Thyroid gland (tissue), 4 donors: ENCODE results near the gene LYRM2.

Experiments used
- POLR2A ChIP-seq, 2 donors: fragments of 450-650 bp; IDR thresholded peaks; one replicate each; pipeline ENCODE4 v1.6.1; 2017; ENCODE audit warnings: antibody characterized with exemption in 2 of 2, mild to moderate bottlenecking in 2 of 2, moderate library complexity in 1 of 2
- TF ChIP-seq, protein P1 (sequence below), 6 experiments: fragments of 200-600 bp in 3 of 6; fragments of 450-650 bp in 3 of 6; sonication (generic) in 3 of 6; IDR thresholded peaks; one replicate each; pipeline ENCODE4 v1.5.1; 2016 to 2019; ENCODE audit warnings: antibody characterized with exemption in 6 of 6, mild to moderate bottlenecking in 2 of 6, inconsistent platforms in 1 of 6, moderate library complexity in 1 of 6

DNA sequence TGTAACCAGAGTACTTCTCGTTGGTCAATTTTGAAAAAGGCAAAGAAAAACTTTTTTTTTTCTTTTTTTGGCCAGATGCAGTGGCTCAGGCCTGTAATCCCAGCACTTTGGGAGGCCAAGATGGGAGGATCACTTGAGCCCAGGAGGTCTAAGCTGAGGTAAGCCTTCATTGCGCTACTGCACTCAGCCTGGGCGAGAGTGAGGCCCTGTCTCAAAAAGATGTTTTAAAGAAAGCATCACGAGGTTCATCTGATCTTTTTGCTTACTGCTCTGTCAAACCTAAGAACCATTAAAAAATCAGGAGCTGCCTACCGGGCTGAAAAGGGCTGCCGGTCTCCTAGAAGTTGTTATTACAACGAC is 607 bp downstream of the LYRM2 start:
- TF ChIP-seq POLR2A (IDR thresholded peaks at IDR 0.05) = no peak
- TF ChIP-seq, protein P1, sequence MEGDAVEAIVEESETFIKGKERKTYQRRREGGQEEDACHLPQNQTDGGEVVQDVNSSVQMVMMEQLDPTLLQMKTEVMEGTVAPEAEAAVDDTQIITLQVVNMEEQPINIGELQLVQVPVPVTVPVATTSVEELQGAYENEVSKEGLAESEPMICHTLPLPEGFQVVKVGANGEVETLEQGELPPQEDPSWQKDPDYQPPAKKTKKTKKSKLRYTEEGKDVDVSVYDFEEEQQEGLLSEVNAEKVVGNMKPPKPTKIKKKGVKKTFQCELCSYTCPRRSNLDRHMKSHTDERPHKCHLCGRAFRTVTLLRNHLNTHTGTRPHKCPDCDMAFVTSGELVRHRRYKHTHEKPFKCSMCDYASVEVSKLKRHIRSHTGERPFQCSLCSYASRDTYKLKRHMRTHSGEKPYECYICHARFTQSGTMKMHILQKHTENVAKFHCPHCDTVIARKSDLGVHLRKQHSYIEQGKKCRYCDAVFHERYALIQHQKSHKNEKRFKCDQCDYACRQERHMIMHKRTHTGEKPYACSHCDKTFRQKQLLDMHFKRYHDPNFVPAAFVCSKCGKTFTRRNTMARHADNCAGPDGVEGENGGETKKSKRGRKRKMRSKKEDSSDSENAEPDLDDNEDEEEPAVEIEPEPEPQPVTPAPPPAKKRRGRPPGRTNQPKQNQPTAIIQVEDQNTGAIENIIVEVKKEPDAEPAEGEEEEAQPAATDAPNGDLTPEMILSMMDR (IDR thresholded peaks at IDR 0.05) = no peak
